ENCODE measurements around the gene NIP7. TPM values are rescaled to one million over a fixed set of nuclear protein-coding genes. Genes with fewer than 3 reads are reported as not detected.

Gene NIP7
- total RNA-seq, 4 donors from 2014 or later: 6.2 to 21.7 (median 16.9) TPM

DNA sequence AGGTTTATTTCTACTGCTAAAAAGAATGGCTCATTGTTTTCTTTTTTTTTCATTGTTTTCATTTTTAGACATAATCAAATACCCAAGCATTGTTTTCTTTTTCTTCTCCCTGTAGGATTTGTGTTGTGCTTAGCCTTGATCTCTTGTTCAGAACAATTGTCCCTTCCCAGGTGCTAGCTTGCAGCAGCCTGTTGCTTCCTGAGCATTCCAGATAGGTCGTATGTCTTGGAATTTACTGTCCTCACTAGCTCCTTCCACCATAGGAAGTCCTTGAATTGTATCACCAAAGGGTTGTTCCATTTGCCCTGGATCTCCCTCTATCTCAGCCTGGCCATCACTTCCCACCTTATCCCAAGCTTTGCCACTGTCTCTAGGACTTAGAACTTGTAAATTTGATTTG is 38.4 kb upstream of the NIP7 start:
- no peaks in the 10 kb centered on the region for H3K9me3 ChIP-seq
- no peak for DNase-seq
- intact Hi-C loops (cut with DNase I; ENCODE audit: low total_unique reads): no loop called here
- H3K4me3 ChIP-seq: no peak overlapping the region
- H3K27ac ChIP-seq: no peak overlapping the region
- H3K36me3 ChIP-seq: no peaks in the 10 kb centered on the region
- no peaks in the 10 kb centered on the region for H3K27me3 ChIP-seq
- TF ChIP-seq POLR2A (IDR thresholded peaks at IDR 0.05) (no peak), CTCF (IDR thresholded peaks at IDR 0.05) (no peak)
- no peaks in the 10 kb centered on the region for H3K4me1 ChIP-seq

DNA sequence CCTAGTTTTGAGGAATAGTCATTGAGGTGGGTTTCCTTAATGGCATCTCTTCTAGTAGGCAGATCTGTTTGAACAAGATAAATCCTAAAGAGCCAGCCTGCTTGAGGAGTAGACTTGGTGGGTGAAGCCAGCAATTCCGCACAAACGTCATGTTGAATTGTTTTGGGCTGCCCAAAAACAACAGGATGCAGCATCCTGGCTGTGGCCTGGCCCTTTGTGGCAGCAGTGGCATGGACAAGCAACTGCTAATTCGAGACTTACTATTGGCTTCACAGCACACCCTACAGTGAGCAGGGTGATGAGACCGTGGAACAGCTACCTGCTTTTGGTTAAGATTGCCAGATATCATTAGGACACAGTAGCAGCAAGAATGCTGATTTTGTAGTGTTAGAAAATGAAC is 37.7 kb upstream of the NIP7 start:
- H3K4me3 ChIP-seq: no peak overlapping the region
- no peak overlapping the region for H3K27ac ChIP-seq
- H3K9me3 ChIP-seq: no peaks in the 10 kb centered on the region
- intact Hi-C loops (cut with DNase I; ENCODE audit: low total_unique reads): no loop called here
- no peaks in the 10 kb centered on the region for H3K4me1 ChIP-seq
- no peaks in the 10 kb centered on the region for H3K27me3 ChIP-seq
- no peaks in the 10 kb centered on the region for H3K36me3 ChIP-seq
- TF ChIP-seq POLR2A (IDR thresholded peaks at IDR 0.05) (no peak), CTCF (IDR thresholded peaks at IDR 0.05) (no peak)
- no peak for DNase-seq

GRCh38 chr16:69302301-69302700 is 37.3 kb upstream of the NIP7 start:
- DNase-seq: no peak
- no peaks in the 10 kb centered on the region for H3K4me1 ChIP-seq
- TF ChIP-seq POLR2A (IDR thresholded peaks at IDR 0.05): no peak
- TF ChIP-seq CTCF (IDR thresholded peaks at IDR 0.05): no peak
- no peak overlapping the region for H3K4me3 ChIP-seq
- intact Hi-C loops (cut with DNase I; ENCODE audit: low total_unique reads): no loop called here
- H3K9me3 ChIP-seq: no peaks in the 10 kb centered on the region
- H3K27me3 ChIP-seq: no peaks in the 10 kb centered on the region
- H3K36me3 ChIP-seq: no peaks in the 10 kb centered on the region
- H3K27ac ChIP-seq: no peak overlapping the region

- Histone ChIP-seq H3K27me3 (no peaks in the 10 kb centered on the region), H3K36me3 (no peaks in the 10 kb centered on the region), H3K4me1 (no peaks in the 10 kb centered on the region), H3K9me3 (no peaks in the 10 kb centered on the region), H3K4me3 (no peak overlapping the region), H3K27ac (no peak overlapping the region)
- intact Hi-C loops (cut with DNase I; ENCODE audit: low total_unique reads): no loop called here
- DNase-seq: no peak
- TF ChIP-seq CTCF (IDR thresholded peaks at IDR 0.05): no peak
- no peak for TF ChIP-seq POLR2A (IDR thresholded peaks at IDR 0.05)
Measured at GRCh38 chr16:69306031-69306430, 33.5 kb upstream of the NIP7 start.

DNA sequence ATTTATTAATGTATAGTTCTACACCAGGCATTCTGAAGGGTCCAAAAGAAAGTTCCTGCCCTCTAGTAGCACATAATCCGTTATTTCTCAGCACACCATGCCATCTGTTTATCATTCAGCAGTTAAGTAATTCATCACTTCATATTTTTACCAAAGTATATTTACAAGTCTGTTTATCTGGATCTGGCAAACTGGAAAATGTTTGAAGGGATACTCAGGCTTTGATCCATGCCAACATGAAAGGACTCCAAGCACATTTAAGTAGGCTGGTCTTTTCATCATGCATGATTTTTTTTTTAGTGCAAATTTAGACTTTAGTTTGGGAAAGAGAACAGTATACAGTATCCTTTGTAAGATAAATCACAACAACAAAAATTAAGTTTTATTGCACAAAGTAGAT is 32.5 kb upstream of the NIP7 start:
- H3K4me3 ChIP-seq: no peak overlapping the region
- TF ChIP-seq POLR2A (IDR thresholded peaks at IDR 0.05): no peak
- no peak for TF ChIP-seq CTCF (IDR thresholded peaks at IDR 0.05)
- no peaks in the 10 kb centered on the region for H3K9me3 ChIP-seq
- H3K27me3 ChIP-seq: no peaks in the 10 kb centered on the region
- DNase-seq: no peak
- H3K27ac ChIP-seq: no peak overlapping the region
- H3K36me3 ChIP-seq: no peaks in the 10 kb centered on the region
- intact Hi-C loops (cut with DNase I; ENCODE audit: low total_unique reads): no loop called here
- no peaks in the 10 kb centered on the region for H3K4me1 ChIP-seq

Measured in uterus (tissue), 4 donors.